HG02798 (cell line): ENCODE results near the gene SUMO2.
A peak's percentile ranks its signal among the peaks of the same experiment; 100 is the strongest.
"Not testable (repeated sequence)": the region's sequence is repeated elsewhere in the genome, so short reads cannot be mapped to it uniquely, and the experiment has no call there.

Experiments used
- ATAC-seq: cut with Tn5 transposase; IDR thresholded peaks from one replicate; pipeline ENCODE4 v1.9.1; 2021; ENCODE audit warnings: mild to moderate bottlenecking; ENCODE audit not compliant: unreplicated experiment, poor library complexity

Gene SUMO2

GRCh38 chr17:75182569-75183436 is at the start of gene SUMO2:
Gene SUMO2 (minus strand): TSS chr17:75182959. CDS start chr17:75182834, 125 bp downstream.
- ATAC-seq, result peak; percentile 88

- no peak for ATAC-seq
These were observed 49.1 kb upstream of the SUMO2 start for GRCh38 chr17:75231741-75232464.

- no peak for ATAC-seq
These were observed 48.3 kb upstream of the SUMO2 start for GRCh38 chr17:75231071-75231470.

GRCh38 chr17:75228847-75229246 is 46.1 kb upstream of the SUMO2 start:
- ATAC-seq, result no peak

GRCh38 chr17:75228305-75228704 is 45.5 kb upstream of the SUMO2 start:
- no peak for ATAC-seq

GRCh38 chr17:75227729-75228128 is 45.0 kb upstream of the SUMO2 start:
- no peak for ATAC-seq

GRCh38 chr17:75225016-75225415 is 42.3 kb upstream of the SUMO2 start:
- ATAC-seq, result no peak

- no peak for ATAC-seq
These were observed 37.1 kb upstream of the SUMO2 start for GRCh38 chr17:75219815-75220214.

- ATAC-seq, result no peak
These were observed 35.4 kb upstream of the SUMO2 start for GRCh38 chr17:75218131-75218530.

GRCh38 chr17:75209061-75209460 is 26.3 kb upstream of the SUMO2 start:
- ATAC-seq, result no peak

GRCh38 chr17:75208161-75208560 is 25.4 kb upstream of the SUMO2 start:
- no peak for ATAC-seq

GRCh38 chr17:75207760-75208159 is 25.0 kb upstream of the SUMO2 start:
- ATAC-seq, result no peak

GRCh38 chr17:75207050-75207407 is 24.3 kb upstream of the SUMO2 start:
- not testable (repeated sequence) for ATAC-seq

- ATAC-seq, result no peak
These were observed 23.0 kb upstream of the SUMO2 start for GRCh38 chr17:75205793-75206163.

- ATAC-seq, result peak; percentile 74
These were observed 22.5 kb upstream of the SUMO2 start, which contains the start of gene NUP85 for GRCh38 chr17:75205037-75205792. Gene NUP85 (plus strand): TSS chr17:75205679. CDS start chr17:75205762, 83 bp downstream.

- no peak for ATAC-seq
These were observed 17.3 kb upstream of the SUMO2 start for GRCh38 chr17:75199886-75200618.

GRCh38 chr17:75194879-75195278 is 12.1 kb upstream of the SUMO2 start:
- ATAC-seq, result no peak

GRCh38 chr17:75191584-75191983 is 8.8 kb upstream of the SUMO2 start:
- no peak for ATAC-seq

- ATAC-seq, result no peak
These were observed 5.9 kb upstream of the SUMO2 start for GRCh38 chr17:75188614-75189013.
